ENCODE results near the gene IRS2. TPM values are rescaled to one million over a fixed set of nuclear protein-coding genes. Genes with fewer than 3 reads are reported as not detected.

The IRS2 gene
- total and polyA plus RNA-seq, 2 of the 8 experiments (the other 6 are each of a cell fraction or from before 2014, with no cell fraction given), result 2.6 to 17.0 TPM

DNA sequence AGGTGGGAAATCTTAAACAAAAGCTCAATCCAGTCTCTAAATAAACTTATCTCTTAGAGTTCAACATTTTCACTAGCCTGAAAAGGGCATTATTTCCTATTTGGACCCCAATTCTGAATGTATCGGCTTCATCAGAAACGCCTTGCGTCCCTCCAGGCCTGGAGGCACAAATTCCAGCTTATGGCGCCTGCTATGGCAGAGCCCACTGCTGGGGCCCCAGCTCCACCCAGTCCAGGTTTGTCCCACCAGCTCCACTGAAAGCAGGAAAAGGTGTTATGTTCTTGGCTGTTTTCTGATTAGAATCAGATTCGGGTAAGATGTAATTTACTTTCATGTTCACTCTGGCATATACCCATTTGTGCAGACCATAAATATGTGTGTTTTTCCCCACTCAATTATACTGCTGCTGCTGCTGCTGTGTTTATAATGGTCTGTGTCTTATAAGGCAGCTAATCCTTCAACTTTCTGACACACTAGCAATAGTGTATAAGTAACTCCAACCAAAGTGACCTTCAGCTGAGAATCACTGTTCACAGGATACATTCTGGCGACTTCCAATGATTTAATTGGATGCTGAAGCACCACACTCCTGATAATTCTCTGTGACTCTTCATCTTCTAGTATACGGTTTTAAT lies 6.4 kb downstream of the IRS2 start:
- Histone ChIP-seq H3K27me3 (replicated peaks in 1 of 4; ENCODE audit: control insufficient read depth in 3 of 4, extremely low read depth in 1 of 4, insufficient read depth in 3 of 4, low read length in 3 of 4) (no peaks in the 10 kb centered on the region), H3K4me2 (ENCODE audit: insufficient read depth in 1 of 2, low read depth in 2 of 2, low read length in 2 of 2) (peak overlapping the region; percentile 45 to 70; a peak in 2 of 4 replicates), H3K79me1 (ENCODE audit: low read depth, low read length) (peaks cover 7% of the 10 kb centered on the region), H3K79me2 (ENCODE audit: control insufficient read depth in 1 of 2, insufficient read depth in 2 of 2, low read length in 2 of 2) (peaks cover 15 to 75% of the 10 kb centered on the region in 2 experiments), H4K5ac (ENCODE audit: insufficient read length, low read depth, low read length) (no peak overlapping the region), H3K18ac (ENCODE audit: extremely low read depth, low read length) (no peak overlapping the region), H4K8ac (ENCODE audit: extremely low read depth, insufficient read depth, low read length) (no peak overlapping the region), H2AFZ (ENCODE audit: low read length) (no peak overlapping the region), H3K4ac (replicated peaks; ENCODE audit: insufficient read length, low read depth, low read length) (no peak overlapping the region), H3K9me3 (ENCODE audit: insufficient read depth in 2 of 2, low read depth in 1 of 2, low read length in 1 of 2) (no peaks in the 10 kb centered on the region), H3K36me3 (ENCODE audit: control insufficient read depth in 2 of 4, insufficient read depth in 4 of 4, low read length in 3 of 4) (peaks cover 0 to 29% (median 11%) of the 10 kb centered on the region in 4 experiments; a peak in 4 of 8 replicates), H3K27ac (ENCODE audit: low read depth, low read length) (no peak overlapping the region), H3K14ac (ENCODE audit: insufficient read length) (no peak overlapping the region), H2BK15ac (ENCODE audit: low read length) (no peak overlapping the region), H2AK5ac (ENCODE audit: low read depth, low read length) (no peak overlapping the region), H3K4me3 (ENCODE audit: extremely low read depth in 1 of 4, insufficient read depth in 2 of 4, low read depth in 3 of 4, low read length in 4 of 4) (0 out of 8 replicates have a peak overlapping the region, but pooled peaks of 1 of the 4 experiments have one; percentile 3), H2BK12ac (ENCODE audit: low read depth, low read length) (no peak overlapping the region), H4K20me1 (replicated peaks in 1 of 2; ENCODE audit: control insufficient read depth in 1 of 2, insufficient read depth in 2 of 2, low read length in 2 of 2) (peaks cover 13 to 17% of the 10 kb centered on the region in 2 experiments), H3K23me2 (ENCODE audit: low read depth, low read length) (peaks cover 8% of the 10 kb centered on the region; the same call in 1 of the 2 replicates), H3K9ac (replicated peaks in 1 of 4; ENCODE audit: extremely low read depth in 1 of 4, low read depth in 3 of 4, low read length in 3 of 4) (no peak overlapping the region), H3K23ac (ENCODE audit: insufficient read length) (no peak overlapping the region), H3K56ac (replicated peaks; ENCODE audit: insufficient read length, low read depth, low read length) (no peak overlapping the region), H3K4me1 (replicated peaks in 1 of 4; ENCODE audit: control insufficient read depth in 3 of 4, insufficient read depth in 4 of 4, low read length in 3 of 4) (peaks cover 3 to 24% (median 10%) of the 10 kb centered on the region in 4 experiments), H2BK120ac (replicated peaks; ENCODE audit: low read depth, low read length) (no peak overlapping the region), H2BK20ac (ENCODE audit: low read length) (no peak overlapping the region), H4K91ac (replicated peaks; ENCODE audit: insufficient read length, low read length) (no peak overlapping the region), H2BK5ac (ENCODE audit: low read depth, low read length) (no peak overlapping the region)
- ChIA-PET CTCF (ENCODE audit: partially characterized antibody) (interaction anchor here (0.6 to 1.3 kb wide), 6 partner anchors 10 to 634 kb away, joined by 3 to 4 read pairs (median 3); no protein-coding TSS in a partner anchor), POLR2A (ENCODE audit: partially characterized antibody) (no interaction called here)
- 95% methylated on average over 7 of the region's 7 CpGs; no CpG with 5 or more reads in 1 of the 2 experiments for WGBS, 2 experiments (ENCODE audit: extremely low coverage in 1 of 2, insufficient coverage in 1 of 2, insufficient read length in 1 of 2, insufficient replicate concordance in 2 of 2, low coverage in 1 of 2, low lambda C conversion rate in 2 of 2, missing lambda C conversion rate in 1 of 2)
- FAIRE-seq, result no peak
- no peak for TF ChIP-seq CTBP2 (IDR thresholded peaks at IDR 0.05; ENCODE audit: borderline replicate concordance, insufficient read depth, insufficient read length, low read length)
- no peak for TF ChIP-seq CHD2 (IDR thresholded peaks at IDR 0.05; ENCODE audit: low read length)
- TF ChIP-seq TCF12 (IDR thresholded peaks at IDR 0.05; ENCODE audit: low read depth, low read length), result no peak
- TF ChIP-seq, protein P1, sequence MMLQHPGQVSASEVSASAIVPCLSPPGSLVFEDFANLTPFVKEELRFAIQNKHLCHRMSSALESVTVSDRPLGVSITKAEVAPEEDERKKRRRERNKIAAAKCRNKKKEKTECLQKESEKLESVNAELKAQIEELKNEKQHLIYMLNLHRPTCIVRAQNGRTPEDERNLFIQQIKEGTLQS (IDR thresholded peaks at IDR 0.05; ENCODE audit: insufficient read depth, low read depth, low read length), result no peak
- no peak for TF ChIP-seq CEBPB (IDR thresholded peaks at IDR 0.05; ENCODE audit: low read depth, low read length)
- TF ChIP-seq, protein P2, sequence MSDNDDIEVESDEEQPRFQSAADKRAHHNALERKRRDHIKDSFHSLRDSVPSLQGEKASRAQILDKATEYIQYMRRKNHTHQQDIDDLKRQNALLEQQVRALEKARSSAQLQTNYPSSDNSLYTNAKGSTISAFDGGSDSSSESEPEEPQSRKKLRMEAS (IDR thresholded peaks at IDR 0.05), result no peak
- no peak for TF ChIP-seq POU5F1 (IDR thresholded peaks at IDR 0.05; ENCODE audit: low read depth, low read length)
- TF ChIP-seq MAFK (IDR thresholded peaks at IDR 0.05; ENCODE audit: low read depth, low read length), result no peak
- TF ChIP-seq, protein P3, sequence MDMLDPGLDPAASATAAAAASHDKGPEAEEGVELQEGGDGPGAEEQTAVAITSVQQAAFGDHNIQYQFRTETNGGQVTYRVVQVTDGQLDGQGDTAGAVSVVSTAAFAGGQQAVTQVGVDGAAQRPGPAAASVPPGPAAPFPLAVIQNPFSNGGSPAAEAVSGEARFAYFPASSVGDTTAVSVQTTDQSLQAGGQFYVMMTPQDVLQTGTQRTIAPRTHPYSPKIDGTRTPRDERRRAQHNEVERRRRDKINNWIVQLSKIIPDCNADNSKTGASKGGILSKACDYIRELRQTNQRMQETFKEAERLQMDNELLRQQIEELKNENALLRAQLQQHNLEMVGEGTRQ (IDR thresholded peaks at IDR 0.05; ENCODE audit: low read length), result no peak
- no peak for DNase-seq (ENCODE audit: low read depth in 1 of 2, low spot score in 2 of 2)

Measured in H1 (cell line).